NCI-H1417 (cell line): ENCODE data around the gene ZNF468.
"Not testable (repeated sequence)": the region's sequence is repeated elsewhere in the genome, so short reads cannot be mapped to it uniquely, and the experiment has no call there.

Experiments
- DNase-seq, 3 experiments: peaks; one replicate each; lab custom pipeline; 2025; lab: John Stamatoyannopoulos, UW

Gene ZNF468

GRCh38 chr19:52825765-52826164 is 31.7 kb downstream of the ZNF468 start:
- no peak for DNase-seq

- DNase-seq, result no peak
Measured at GRCh38 chr19:52823676-52824075, 33.7 kb downstream of the ZNF468 start.

- peak; percentile 31 to 79 (median 66) for DNase-seq
Measured at GRCh38 chr19:52821204-52821960, 36.0 kb downstream of the ZNF468 start, which contains the start of gene ZNF28. Gene ZNF28 (minus strand): TSS chr19:52821633. CDS start chr19:52817958, 3,675 bp downstream.

GRCh38 chr19:52820472-52821203 is 36.8 kb downstream of the ZNF468 start:
- DNase-seq, result peak; percentile 6 to 27 (median 22)

- DNase-seq, result no peak
Measured at GRCh38 chr19:52809801-52810200, 47.6 kb downstream of the ZNF468 start.

- DNase-seq, result not testable (repeated sequence)
Measured at GRCh38 chr19:52799950-52800640, 57.3 kb downstream of the ZNF468 start.

GRCh38 chr19:52789440-52789839 is 68.0 kb downstream of the ZNF468 start:
- DNase-seq, result no peak
